IPS-18a (cell line): Measurements from ENCODE around the gene CBX2.
A peak's percentile ranks its signal among the peaks of the same experiment; 100 is the strongest.

Experiments used
- H3K27ac ChIP-seq: one replicate; pipeline ENCODE4 v1.5.1; 2013; ENCODE audit warnings: low read length
- H3K27me3 ChIP-seq: one replicate; pipeline ENCODE4 v1.6.1; 2013; ENCODE audit warnings: mild to moderate bottlenecking, low read length; ENCODE audit not compliant: control insufficient read depth, insufficient read depth
- H3K36me3 ChIP-seq: one replicate; pipeline ENCODE4 v1.6.1; 2013; ENCODE audit warnings: low read depth, low read length; ENCODE audit not compliant: control insufficient read depth
- H3K4me1 ChIP-seq: one replicate; pipeline ENCODE4 v1.6.1; 2013; ENCODE audit warnings: low read depth, low read length; ENCODE audit not compliant: control insufficient read depth
- H3K4me3 ChIP-seq: one replicate; pipeline ENCODE4 v1.5.1; 2013; ENCODE audit warnings: low read length
- H3K9ac ChIP-seq: one replicate; pipeline ENCODE4 v1.6.1; 2013; ENCODE audit warnings: mild to moderate bottlenecking, low read length, moderate library complexity
- H3K9me3 ChIP-seq: one replicate; pipeline ENCODE4 v1.6.1; 2013; ENCODE audit warnings: low read depth, low read length; ENCODE audit not compliant: control insufficient read depth

CBX2 gene

GRCh38 chr17:79792984-79793923, 15.3 kb downstream of the CBX2 start:
- H3K36me3 ChIP-seq: no peaks in the 10 kb centered on the region
- H3K4me3 ChIP-seq: peak overlapping the region; percentile 22
- no peaks in the 10 kb centered on the region for H3K9me3 ChIP-seq
- peaks cover 92% of the 10 kb centered on the region for H3K27me3 ChIP-seq
- no peak overlapping the region for H3K27ac ChIP-seq
- no peak overlapping the region for H3K9ac ChIP-seq
- peaks cover 35% of the 10 kb centered on the region for H3K4me1 ChIP-seq

GRCh38 chr17:79793924-79794304, 16.0 kb downstream of the CBX2 start:
- peaks cover 29% of the 10 kb centered on the region for H3K4me1 ChIP-seq
- peaks cover 92% of the 10 kb centered on the region for H3K27me3 ChIP-seq
- no peaks in the 10 kb centered on the region for H3K36me3 ChIP-seq
- H3K9ac ChIP-seq: no peak overlapping the region
- H3K27ac ChIP-seq: no peak overlapping the region
- H3K9me3 ChIP-seq: no peaks in the 10 kb centered on the region
- H3K4me3 ChIP-seq: peak overlapping the region; percentile 22

GRCh38 chr17:79794659-79795511, 16.9 kb downstream of the CBX2 start:
- H3K36me3 ChIP-seq: no peaks in the 10 kb centered on the region
- peak overlapping the region; percentile 13 for H3K4me3 ChIP-seq
- H3K27ac ChIP-seq: no peak overlapping the region
- peaks cover 92% of the 10 kb centered on the region for H3K27me3 ChIP-seq
- peak overlapping the region; percentile 12 for H3K9ac ChIP-seq
- no peaks in the 10 kb centered on the region for H3K9me3 ChIP-seq
- peaks cover 29% of the 10 kb centered on the region for H3K4me1 ChIP-seq

- H3K36me3 ChIP-seq: no peaks in the 10 kb centered on the region
- H3K9me3 ChIP-seq: no peaks in the 10 kb centered on the region
- H3K4me1 ChIP-seq: peaks cover 34% of the 10 kb centered on the region
- H3K9ac ChIP-seq: peak overlapping the region; percentile 29
- H3K27me3 ChIP-seq: peaks cover 92% of the 10 kb centered on the region
- no peak overlapping the region for H3K27ac ChIP-seq
- peak overlapping the region; percentile 56 for H3K4me3 ChIP-seq
These were observed 18.0 kb downstream of the CBX2 start for GRCh38 chr17:79795795-79796443.

- H3K4me1 ChIP-seq: peaks cover 34% of the 10 kb centered on the region
- peaks cover 92% of the 10 kb centered on the region for H3K27me3 ChIP-seq
- H3K9me3 ChIP-seq: no peaks in the 10 kb centered on the region
- H3K27ac ChIP-seq: no peak overlapping the region
- H3K9ac ChIP-seq: peak overlapping the region; percentile 29
- no peaks in the 10 kb centered on the region for H3K36me3 ChIP-seq
- peak overlapping the region; percentile 56 for H3K4me3 ChIP-seq
These were observed 18.5 kb downstream of the CBX2 start for GRCh38 chr17:79796444-79796762.

GRCh38 chr17:79796763-79797491, 19.0 kb downstream of the CBX2 start, which contains the start of gene CBX8:
Gene CBX8, minus strand, starts transcription at chr17:79797077. Its CDS starts 79 bp downstream, at chr17:79796998.
- Histone ChIP-seq H3K27ac (no peak within 1 kb of the TSS), H3K27me3 (peaks cover 92% of the 10 kb centered on the region), H3K4me1 (peaks cover 34% of the 10 kb centered on the region), H3K4me3 (peak within 1 kb of the TSS; percentile 56), H3K9me3 (no peaks in the 10 kb centered on the region), H3K36me3 (no peaks in the 10 kb centered on the region), H3K9ac (peak within 1 kb of the TSS; percentile 30)

GRCh38 chr17:79797492-79798298, 19.7 kb downstream of the CBX2 start:
- peaks cover 31% of the 10 kb centered on the region for H3K4me1 ChIP-seq
- peaks cover 92% of the 10 kb centered on the region for H3K27me3 ChIP-seq
- H3K27ac ChIP-seq: no peak overlapping the region
- peak overlapping the region; percentile 0 for H3K4me3 ChIP-seq
- no peak overlapping the region for H3K9ac ChIP-seq
- no peaks in the 10 kb centered on the region for H3K36me3 ChIP-seq
- no peaks in the 10 kb centered on the region for H3K9me3 ChIP-seq

GRCh38 chr17:79798299-79799173, 20.6 kb downstream of the CBX2 start:
- Histone ChIP-seq H3K9ac (no peak overlapping the region), H3K36me3 (no peaks in the 10 kb centered on the region), H3K4me1 (peaks cover 29% of the 10 kb centered on the region), H3K9me3 (no peaks in the 10 kb centered on the region), H3K4me3 (peak overlapping the region; percentile 0), H3K27me3 (peaks cover 92% of the 10 kb centered on the region), H3K27ac (no peak overlapping the region)

- H3K9ac ChIP-seq: no peak overlapping the region
- peaks cover 27% of the 10 kb centered on the region for H3K4me1 ChIP-seq
- H3K9me3 ChIP-seq: no peaks in the 10 kb centered on the region
- H3K4me3 ChIP-seq: no peak overlapping the region
- peaks cover 92% of the 10 kb centered on the region for H3K27me3 ChIP-seq
- no peak overlapping the region for H3K27ac ChIP-seq
- H3K36me3 ChIP-seq: no peaks in the 10 kb centered on the region
These were observed 21.2 kb downstream of the CBX2 start for GRCh38 chr17:79799174-79799537.
